Fibroblast of lung (primary cell): ENCODE measurements around the gene LPP. TPM values are rescaled to one million over a fixed set of nuclear protein-coding genes. Genes with fewer than 3 reads are reported as not detected.

Source experiments
- DNase-seq, 2 donors: peaks; one replicate each; pipeline versions ENCODE4 v3.0.0 to v3.0.0-alpha.2; 2010; ENCODE audit warnings: low read depth in 2 of 2
- H2AFZ ChIP-seq: 2 replicates; pipeline ENCODE4 v1.5.1; 2012; ENCODE audit warnings: low read length, control low read depth, inconsistent platforms
- H3K27ac ChIP-seq: 2 replicates; pipeline ENCODE4 v1.5.1; 2011; ENCODE audit warnings: low read length, control low read depth; ENCODE audit not compliant: insufficient read depth
- H3K27me3 ChIP-seq: 2 replicates; pipeline ENCODE4 v1.5.1; 2011; ENCODE audit warnings: mild to moderate bottlenecking, low read length; ENCODE audit not compliant: control insufficient read depth, insufficient read depth
- H3K36me3 ChIP-seq: 2 replicates; pipeline ENCODE4 v1.5.1; 2011; ENCODE audit warnings: low read length; ENCODE audit not compliant: control insufficient read depth, insufficient read depth
- H3K4me1 ChIP-seq: 2 replicates; pipeline ENCODE4 v1.5.1; 2011; ENCODE audit warnings: low read length; ENCODE audit not compliant: control insufficient read depth, insufficient read depth; ENCODE audit errors: extremely low read depth
- H3K4me2 ChIP-seq: 2 replicates; pipeline ENCODE4 v1.5.1; 2011; ENCODE audit warnings: low read length, control low read depth; ENCODE audit not compliant: insufficient read depth; ENCODE audit errors: extremely low read depth
- H3K4me3 ChIP-seq, 4 experiments: fragments of 200-600 bp in 1 of 4; sonication (generic) in 1 of 4; replicated peaks in 1 of 4; 2 replicates each; pipeline ENCODE4 v1.5.1; 2011 to 2016; ENCODE audit warnings: low read length in 4 of 4, low read depth in 3 of 4, mild to moderate bottlenecking in 3 of 4, control low read depth in 2 of 4, inconsistent platforms in 1 of 4, mixed read lengths in 1 of 4; ENCODE audit not compliant: insufficient read depth in 1 of 4; ENCODE audit errors: control extremely low read depth in 1 of 4
- H3K79me2 ChIP-seq: 2 replicates; pipeline ENCODE4 v1.5.1; 2012; ENCODE audit warnings: mild to moderate bottlenecking, low read length, inconsistent platforms; ENCODE audit not compliant: control insufficient read depth, insufficient read depth
- H3K9ac ChIP-seq: 2 replicates; pipeline ENCODE4 v1.5.1; 2011; ENCODE audit warnings: mild to moderate bottlenecking, low read length, control low read depth; ENCODE audit not compliant: insufficient read depth
- H3K9me3 ChIP-seq: 2 replicates; pipeline ENCODE4 v1.5.1; 2012; ENCODE audit warnings: low read depth, low read length; ENCODE audit not compliant: control insufficient read depth, insufficient read depth
- H4K20me1 ChIP-seq: 2 replicates; pipeline ENCODE4 v1.5.1; 2011; ENCODE audit warnings: low read length; ENCODE audit not compliant: control insufficient read depth, insufficient read depth; ENCODE audit errors: extremely low read depth
- CTCF ChIP-seq, 2 donors: IDR thresholded peaks in 1 of 2; conservative IDR thresholded peaks in 1 of 2; 1 replicate in 1 of 2; 2 replicates in 1 of 2; pipeline ENCODE4 v1.5.1; 2011 to 2012; ENCODE audit warnings: low read length in 2 of 2, control low read depth in 1 of 2, inconsistent platforms in 1 of 2, low read depth in 1 of 2, mild to moderate bottlenecking in 1 of 2
- EZH2 ChIP-seq: IDR thresholded peaks from 2 replicates; pipeline ENCODE4 v1.5.1; 2012; ENCODE audit warnings: low read length, control low read depth, mild to moderate bottlenecking; ENCODE audit errors: missing control alignments
- polyA plus RNA-seq, 2 donors: library from polyadenylated mRNA; depleted of rRNA in 1 of 2; stranded (reverse) in 1 of 2; unstranded in 1 of 2; fragments of >200 nt; gene quantifications; 2 replicates each; pipeline ENCODE4 v1.2.1, GENCODE V29; 2011 to 2012; ENCODE audit warnings: missing spikeins in 1 of 2
- total RNA-seq: library from RNA; depleted of rRNA; stranded (reverse); fragments of >200 nt; gene quantifications from 2 replicates; pipeline ENCODE4 v1.2.1, GENCODE V29; 2014

Gene LPP
- total and polyA plus RNA-seq, 2 donors (not counting 1 experiment from before 2014, with no cell fraction given) = 69.0 to 124 TPM

GRCh38 chr3:188348435-188349244 lies 194.7 kb downstream of the LPP start:
- peaks cover 2% of the 10 kb centered on the region for H4K20me1 ChIP-seq

GRCh38 chr3:188349351-188349901 lies 195.5 kb downstream of the LPP start:
- H3K9me3 ChIP-seq = no peaks in the 10 kb centered on the region
- H2AFZ ChIP-seq = no peak overlapping the region
- no peak overlapping the region for H3K4me3 ChIP-seq
- H3K27me3 ChIP-seq = no peaks in the 10 kb centered on the region
- peaks cover 2% of the 10 kb centered on the region for H4K20me1 ChIP-seq
- peak; percentile 12 to 56 for DNase-seq
- no peak overlapping the region for H3K27ac ChIP-seq
- H3K79me2 ChIP-seq = peaks cover 27% of the 10 kb centered on the region
- peaks cover 8% of the 10 kb centered on the region for H3K4me1 ChIP-seq
- no peak overlapping the region for H3K4me2 ChIP-seq
- TF ChIP-seq CTCF (conservative IDR thresholded peaks at IDR 0.05 in 1 of 2, IDR thresholded peaks at IDR 0.05 in 1 of 2; ENCODE audit: low read depth in 1 of 2, low read length in 2 of 2) (no peak), EZH2 (no peak)
- no peak overlapping the region for H3K9ac ChIP-seq
- no peaks in the 10 kb centered on the region for H3K36me3 ChIP-seq

More at GRCh38 chr3:188348435-188349244, 194.7 kb downstream of the LPP start:
- peaks cover 8% of the 10 kb centered on the region for H3K4me1 ChIP-seq
- H3K9ac ChIP-seq = no peak overlapping the region
- H3K27ac ChIP-seq = no peak overlapping the region
- no peak overlapping the region for H3K4me2 ChIP-seq
- TF ChIP-seq CTCF (conservative IDR thresholded peaks at IDR 0.05 in 1 of 2, IDR thresholded peaks at IDR 0.05 in 1 of 2; ENCODE audit: low read depth in 1 of 2, low read length in 2 of 2) (no peak), EZH2 (no peak)
- H3K36me3 ChIP-seq = no peaks in the 10 kb centered on the region
- H2AFZ ChIP-seq = no peak overlapping the region
- H3K9me3 ChIP-seq = no peaks in the 10 kb centered on the region
- H3K79me2 ChIP-seq = peaks cover 27% of the 10 kb centered on the region
- no peak overlapping the region for H3K4me3 ChIP-seq
- DNase-seq = peak; percentile 93 to 97
- H3K27me3 ChIP-seq = no peaks in the 10 kb centered on the region

DNA sequence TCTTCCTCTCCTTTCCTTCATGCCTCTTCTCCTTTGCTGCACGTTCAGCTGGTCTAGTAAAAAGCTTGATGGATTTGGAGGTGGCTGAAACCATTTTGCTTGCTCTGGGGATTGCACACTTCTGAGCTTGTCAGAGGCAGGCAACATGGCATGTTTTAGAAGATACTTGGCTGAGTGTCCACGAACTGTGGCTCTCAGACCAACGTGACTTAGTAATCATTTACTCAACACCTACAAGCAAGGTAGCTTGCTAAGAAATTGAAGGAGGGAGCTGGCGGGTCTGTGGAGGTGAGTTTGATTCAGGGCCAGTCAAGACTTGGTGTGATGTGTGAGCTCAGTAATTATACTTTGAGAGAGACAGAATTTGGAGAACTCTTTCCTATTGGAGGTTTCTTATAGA lies 196.0 kb downstream of the LPP start:
- Histone ChIP-seq H3K9me3 (no peaks in the 10 kb centered on the region), H3K4me2 (no peak overlapping the region), H3K4me3 (no peak overlapping the region), H3K79me2 (peaks cover 27% of the 10 kb centered on the region), H3K36me3 (no peaks in the 10 kb centered on the region), H3K27ac (no peak overlapping the region), H4K20me1 (peaks cover 2% of the 10 kb centered on the region), H2AFZ (no peak overlapping the region), H3K27me3 (no peaks in the 10 kb centered on the region), H3K9ac (no peak overlapping the region), H3K4me1 (peaks cover 8% of the 10 kb centered on the region)
- no peak for DNase-seq
- TF ChIP-seq CTCF (conservative IDR thresholded peaks at IDR 0.05 in 1 of 2, IDR thresholded peaks at IDR 0.05 in 1 of 2; ENCODE audit: low read depth in 1 of 2, low read length in 2 of 2) (no peak), EZH2 (no peak)
